Effector memory CD8-positive, alpha-beta T cell (primary cell): ENCODE data around the gene VOPP1.
A peak's percentile ranks its signal among the peaks of the same experiment; 100 is the strongest.

ENCODE experiments used
- ATAC-seq: fragments of 150-1000 bp; cut with Tn5 transposase; replicated peaks from 2 replicates; pipeline ENCODE4 v1.10.0; 2021; ENCODE audit warnings: mild to moderate bottlenecking, moderate library complexity
- DNase-seq, 3 experiments: peaks; one replicate each; pipeline ENCODE4 v3.0.0; 2021
- H3K27ac Mint-ChIP-seq, 2 donors: one replicate each; pipeline ENCODE4 v1.8.0; 2022; ENCODE audit warnings: mild to moderate bottlenecking in 2 of 2, mixed read lengths in 2 of 2, moderate library complexity in 2 of 2
- H3K27me3 Mint-ChIP-seq, 2 donors: one replicate each; pipeline ENCODE4 v1.8.0; 2022; ENCODE audit warnings: mixed read lengths in 2 of 2
- H3K36me3 Mint-ChIP-seq: one replicate; pipeline ENCODE4 v1.8.0; 2022; ENCODE audit warnings: mild to moderate bottlenecking, moderate library complexity, mixed read lengths; ENCODE audit not compliant: insufficient read depth
- H3K4me1 Mint-ChIP-seq, 2 donors: one replicate each; pipeline ENCODE4 v1.8.0; 2022; ENCODE audit warnings: low read depth in 2 of 2, mixed read lengths in 2 of 2
- H3K4me3 Mint-ChIP-seq, 2 donors: one replicate each; pipeline ENCODE4 v1.8.0; 2022; ENCODE audit warnings: mild to moderate bottlenecking in 2 of 2, mixed read lengths in 2 of 2, moderate library complexity in 2 of 2
- H3K9me3 Mint-ChIP-seq, 2 donors: one replicate each; pipeline ENCODE4 v1.8.0; 2022; ENCODE audit warnings: mixed read lengths in 2 of 2

VOPP1 gene

DNA sequence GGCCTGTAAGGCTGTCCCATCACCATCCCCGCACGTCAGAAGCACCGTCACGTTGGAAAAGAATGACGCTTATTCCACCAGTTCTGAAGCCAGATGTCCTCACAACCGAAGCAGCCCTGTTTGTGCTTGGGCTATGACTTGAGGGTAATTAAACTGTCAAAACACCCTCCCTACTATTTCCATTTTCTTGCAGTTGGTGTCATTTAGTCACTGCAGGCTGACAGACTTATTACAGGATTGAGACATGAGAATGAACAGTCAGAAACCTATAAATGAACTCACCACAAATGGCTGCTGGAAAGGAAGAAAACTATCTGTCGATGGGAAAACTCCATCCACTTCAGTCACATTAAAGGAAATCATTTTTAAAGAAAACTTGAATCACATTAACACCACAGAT is 85.3 kb downstream of the VOPP1 start:
- Mint-ChIP-seq H3K4me1 (peaks cover 36 to 59% of the 10 kb centered on the region in 2 donors), H3K27ac (peak overlapping the region in 1 of 2 donors; percentile 94), H3K27me3 (no peaks in the 10 kb centered on the region), H3K36me3 (peaks cover 45% of the 10 kb centered on the region), H3K9me3 (no peaks in the 10 kb centered on the region), H3K4me3 (no peak overlapping the region)
- ATAC-seq (no peak), DNase-seq (no peak)

DNA sequence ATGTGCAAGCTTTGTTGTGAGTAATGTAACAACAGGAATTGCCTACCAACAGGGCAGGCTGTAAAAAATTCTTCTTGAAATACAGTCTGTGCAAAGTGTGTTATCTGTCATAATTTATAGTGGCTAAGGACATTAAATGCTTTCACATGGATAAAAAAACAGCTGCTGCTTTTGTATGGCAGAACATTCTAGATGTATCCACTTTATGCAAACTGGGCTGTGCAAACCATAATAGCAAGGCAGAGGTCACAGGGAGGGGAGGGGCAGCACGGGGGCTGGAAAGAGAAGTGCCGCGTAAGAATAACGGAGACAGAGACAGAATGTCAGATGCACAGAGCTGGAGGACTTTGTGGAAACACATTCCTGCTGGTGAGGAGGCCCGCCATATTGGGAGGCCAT is 86.1 kb downstream of the VOPP1 start:
- DNase-seq (no peak), ATAC-seq (no peak)
- peaks cover 36 to 59% of the 10 kb centered on the region in 2 donors for H3K4me1 Mint-ChIP-seq
- no peak overlapping the region for H3K4me3 Mint-ChIP-seq
- H3K9me3 Mint-ChIP-seq, result no peaks in the 10 kb centered on the region
- peak overlapping the region in 1 of 2 donors; percentile 75 for H3K27ac Mint-ChIP-seq
- no peaks in the 10 kb centered on the region for H3K27me3 Mint-ChIP-seq
- peaks cover 40% of the 10 kb centered on the region for H3K36me3 Mint-ChIP-seq

DNA sequence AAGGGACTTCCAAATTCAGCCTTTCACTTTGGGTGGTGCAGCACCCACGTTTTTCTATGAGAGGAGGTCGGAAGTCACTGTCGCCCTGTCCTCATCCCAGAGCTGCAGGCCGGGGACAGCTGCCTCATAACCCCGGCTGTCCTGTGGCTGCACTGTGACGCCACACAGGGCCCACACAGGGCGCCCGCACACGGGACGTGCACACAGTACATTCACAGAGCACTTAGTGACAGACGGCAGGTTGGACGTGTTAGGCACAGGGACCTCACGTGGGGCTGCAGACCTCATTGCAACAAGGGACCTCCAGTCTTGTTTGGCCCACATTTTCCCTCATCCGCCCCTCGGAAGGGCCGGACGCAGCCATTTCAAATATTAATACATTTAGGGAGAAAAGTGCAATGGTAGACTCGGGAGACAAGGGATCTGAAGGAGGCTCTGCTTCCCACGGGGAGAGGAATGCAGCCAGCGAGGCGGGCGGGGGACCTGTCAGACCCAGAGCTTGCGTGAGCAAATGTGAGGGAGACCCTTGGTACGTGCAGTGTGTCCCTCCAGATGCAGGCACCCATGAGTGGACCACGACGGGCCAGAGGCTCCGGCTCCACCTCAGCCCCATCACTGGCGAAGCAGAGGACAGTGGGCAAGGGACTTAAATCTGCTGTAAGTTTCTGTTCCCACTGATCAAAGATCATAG is 86.7 kb downstream of the VOPP1 start:
- DNase-seq (no peak), ATAC-seq (no peak)
- peaks cover 34% of the 10 kb centered on the region for H3K36me3 Mint-ChIP-seq
- peaks cover 40 to 63% of the 10 kb centered on the region in 2 donors for H3K4me1 Mint-ChIP-seq
- H3K9me3 Mint-ChIP-seq, result no peaks in the 10 kb centered on the region
- peak overlapping the region; percentile 75 to 80 for H3K27ac Mint-ChIP-seq
- H3K27me3 Mint-ChIP-seq, result no peaks in the 10 kb centered on the region
- H3K4me3 Mint-ChIP-seq, result no peak overlapping the region

DNA sequence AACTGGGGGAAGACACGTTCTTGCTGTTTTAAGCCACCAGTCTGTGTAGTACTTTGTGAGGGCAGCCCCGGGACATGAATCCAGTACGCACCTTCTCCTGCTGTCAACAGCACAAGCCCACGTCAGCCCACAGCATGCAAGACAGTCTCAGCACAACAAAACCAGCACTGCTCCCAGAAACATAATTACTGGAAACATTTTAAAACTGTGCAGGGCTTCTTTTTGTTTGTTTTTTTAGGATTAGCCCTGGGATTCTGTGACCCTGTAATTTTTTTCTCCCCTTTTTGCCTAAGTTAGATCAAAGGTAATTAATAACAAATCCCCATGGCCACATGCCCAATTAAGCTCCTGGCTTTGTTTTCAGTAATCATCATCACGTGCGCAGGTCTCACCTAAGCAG is 87.5 kb downstream of the VOPP1 start:
- peak overlapping the region; percentile 75 to 80 for H3K27ac Mint-ChIP-seq
- H3K4me3 Mint-ChIP-seq, result no peak overlapping the region
- H3K4me1 Mint-ChIP-seq, result peaks cover 41 to 64% of the 10 kb centered on the region in 2 donors
- no peaks in the 10 kb centered on the region for H3K27me3 Mint-ChIP-seq
- H3K36me3 Mint-ChIP-seq, result peaks cover 33% of the 10 kb centered on the region
- no peaks in the 10 kb centered on the region for H3K9me3 Mint-ChIP-seq
- no peak for ATAC-seq
- no peak for DNase-seq

DNA sequence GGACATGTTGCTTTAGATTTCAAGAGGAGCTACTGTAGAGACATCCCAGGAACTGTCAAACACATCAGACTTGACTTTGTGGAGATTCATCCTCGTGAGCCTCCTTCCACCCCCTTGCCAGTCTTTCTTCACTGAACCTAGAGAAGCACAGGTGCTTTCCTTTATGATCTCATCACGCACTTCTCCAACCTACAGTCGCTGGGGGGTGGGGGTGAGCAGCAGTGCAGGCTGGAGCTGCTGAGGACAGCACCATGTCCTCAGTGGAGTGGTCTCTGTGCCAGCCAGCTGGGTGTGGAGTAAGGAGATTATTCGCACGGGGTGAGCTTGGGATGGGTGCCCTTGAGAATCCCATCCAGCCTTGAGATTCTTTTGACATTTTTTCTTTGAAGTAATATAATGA is 88.1 kb downstream of the VOPP1 start:
- no peaks in the 10 kb centered on the region for H3K9me3 Mint-ChIP-seq
- H3K27ac Mint-ChIP-seq, result peak overlapping the region; percentile 66 to 80
- H3K36me3 Mint-ChIP-seq, result peaks cover 27% of the 10 kb centered on the region
- no peak overlapping the region for H3K4me3 Mint-ChIP-seq
- DNase-seq (no peak), ATAC-seq (no peak)
- no peaks in the 10 kb centered on the region for H3K27me3 Mint-ChIP-seq
- H3K4me1 Mint-ChIP-seq, result peaks cover 36 to 58% of the 10 kb centered on the region in 2 donors

DNA sequence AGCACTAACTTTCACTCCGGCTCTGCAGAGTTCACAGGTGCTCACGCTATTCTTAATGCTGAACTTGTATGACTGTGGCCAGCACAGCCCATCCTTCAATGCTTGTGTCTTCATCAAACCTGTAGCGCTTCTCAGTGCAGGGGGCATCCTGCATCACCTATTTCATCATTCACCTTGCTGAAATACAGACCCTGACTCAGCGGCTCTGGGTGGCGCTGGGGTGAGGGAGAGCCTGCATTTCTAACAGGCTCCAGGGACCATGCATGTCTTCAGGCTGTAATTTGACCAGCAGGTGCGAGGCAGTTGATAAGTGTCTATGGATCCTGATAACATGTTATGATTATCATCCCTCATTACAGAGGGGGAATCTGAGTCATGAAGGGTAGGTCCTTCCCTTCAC is 89.3 kb downstream of the VOPP1 start:
- Mint-ChIP-seq H3K27me3 (no peaks in the 10 kb centered on the region), H3K27ac (peak overlapping the region; percentile 66 to 80), H3K4me1 (peaks cover 32 to 54% of the 10 kb centered on the region in 2 donors), H3K9me3 (no peaks in the 10 kb centered on the region), H3K4me3 (no peak overlapping the region), H3K36me3 (peaks cover 22% of the 10 kb centered on the region)
- ATAC-seq (no peak), DNase-seq (no peak)

DNA sequence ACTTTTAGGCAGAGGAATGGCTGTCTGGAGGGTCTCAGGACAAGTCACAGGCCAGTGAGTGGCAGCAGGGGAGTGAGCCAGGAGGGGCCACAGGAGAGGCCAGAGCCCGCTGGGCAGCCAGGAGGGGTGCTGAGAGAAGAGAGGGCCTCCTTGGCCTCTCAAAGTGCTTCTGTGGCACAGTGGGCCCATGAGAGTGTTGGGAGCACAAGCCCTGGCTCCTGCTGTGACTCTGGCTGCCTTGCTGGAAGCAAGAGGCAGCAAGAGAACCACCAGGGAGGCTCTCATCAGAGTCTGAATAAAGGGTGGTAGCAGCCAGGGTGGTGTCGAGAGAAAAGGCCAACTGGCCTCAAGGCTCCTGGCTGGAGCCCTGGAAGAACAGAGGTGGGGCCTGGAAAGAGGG is 91.1 kb downstream of the VOPP1 start:
- Mint-ChIP-seq H3K36me3 (peaks cover 16% of the 10 kb centered on the region), H3K9me3 (no peaks in the 10 kb centered on the region), H3K4me3 (no peak overlapping the region), H3K4me1 (peaks cover 40 to 62% of the 10 kb centered on the region in 2 donors), H3K27me3 (no peaks in the 10 kb centered on the region), H3K27ac (peak overlapping the region; percentile 41 to 66)
- ATAC-seq (no peak), DNase-seq (no peak)

DNA sequence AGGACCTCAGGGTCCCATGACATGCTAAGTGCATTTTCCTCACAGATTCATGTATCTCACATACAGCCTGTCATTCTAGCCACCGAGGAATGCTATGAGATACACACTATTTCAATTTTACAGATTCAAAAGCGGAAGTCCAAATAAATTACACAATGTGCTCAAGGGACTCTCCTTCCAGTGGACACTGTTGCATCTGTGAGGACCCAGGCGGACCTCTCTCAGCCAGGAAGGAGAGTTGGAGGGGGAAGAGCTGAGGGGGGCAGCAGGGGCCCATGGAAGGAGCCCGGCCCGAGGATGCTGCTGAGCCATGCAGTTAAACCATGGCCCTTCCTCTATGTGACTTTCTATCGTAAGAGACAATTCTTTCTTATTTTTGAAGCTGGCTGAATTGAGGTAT is 93.6 kb downstream of the VOPP1 start:
- H3K4me1 Mint-ChIP-seq, result peaks cover 52 to 65% of the 10 kb centered on the region in 2 donors
- ATAC-seq, result no peak

DNA sequence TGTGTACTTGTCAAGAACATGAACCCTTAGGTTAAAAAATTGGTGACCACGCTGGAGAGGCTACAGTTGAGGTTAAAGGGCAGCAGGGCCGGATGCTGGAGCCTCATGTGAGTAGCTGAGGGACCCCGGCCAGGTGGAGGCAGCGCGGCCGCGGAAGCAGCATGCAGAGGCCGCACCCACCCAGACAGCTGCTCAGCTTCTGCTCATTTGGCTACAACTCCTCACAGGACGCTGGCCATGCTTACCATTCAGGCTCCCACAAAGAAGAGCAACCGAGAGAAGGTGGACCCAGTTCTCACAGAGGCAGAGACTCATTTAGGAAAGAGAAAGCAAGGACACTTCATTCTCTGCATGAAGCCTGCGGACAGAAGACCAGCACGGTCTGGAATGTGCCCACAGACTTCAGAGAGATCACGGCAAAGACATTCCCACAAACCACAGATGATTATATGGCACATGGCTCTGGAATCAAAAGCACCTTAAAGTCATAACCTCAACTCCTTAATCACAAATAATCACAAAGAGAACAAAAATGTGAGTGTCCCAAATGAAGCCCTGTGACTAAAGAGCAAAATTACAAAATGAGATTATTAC is 94.4 kb downstream of the VOPP1 start:
- H3K4me3 Mint-ChIP-seq, result no peak overlapping the region
- H3K36me3 Mint-ChIP-seq, result peaks cover 10% of the 10 kb centered on the region
- H3K9me3 Mint-ChIP-seq, result no peaks in the 10 kb centered on the region
- no peak for ATAC-seq
- DNase-seq, result no peak
- H3K27ac Mint-ChIP-seq, result peak overlapping the region in 1 of 2 donors; percentile 87
- H3K27me3 Mint-ChIP-seq, result no peaks in the 10 kb centered on the region
- H3K4me1 Mint-ChIP-seq, result peaks cover 52 to 57% of the 10 kb centered on the region in 2 donors

More for the DNA sequence above, 93.6 kb downstream of the VOPP1 start:
- Mint-ChIP-seq H3K27me3 (no peaks in the 10 kb centered on the region), H3K9me3 (no peaks in the 10 kb centered on the region), H3K4me3 (no peak overlapping the region), H3K36me3 (peaks cover 10% of the 10 kb centered on the region), H3K27ac (no peak overlapping the region)
- no peak for DNase-seq

DNA sequence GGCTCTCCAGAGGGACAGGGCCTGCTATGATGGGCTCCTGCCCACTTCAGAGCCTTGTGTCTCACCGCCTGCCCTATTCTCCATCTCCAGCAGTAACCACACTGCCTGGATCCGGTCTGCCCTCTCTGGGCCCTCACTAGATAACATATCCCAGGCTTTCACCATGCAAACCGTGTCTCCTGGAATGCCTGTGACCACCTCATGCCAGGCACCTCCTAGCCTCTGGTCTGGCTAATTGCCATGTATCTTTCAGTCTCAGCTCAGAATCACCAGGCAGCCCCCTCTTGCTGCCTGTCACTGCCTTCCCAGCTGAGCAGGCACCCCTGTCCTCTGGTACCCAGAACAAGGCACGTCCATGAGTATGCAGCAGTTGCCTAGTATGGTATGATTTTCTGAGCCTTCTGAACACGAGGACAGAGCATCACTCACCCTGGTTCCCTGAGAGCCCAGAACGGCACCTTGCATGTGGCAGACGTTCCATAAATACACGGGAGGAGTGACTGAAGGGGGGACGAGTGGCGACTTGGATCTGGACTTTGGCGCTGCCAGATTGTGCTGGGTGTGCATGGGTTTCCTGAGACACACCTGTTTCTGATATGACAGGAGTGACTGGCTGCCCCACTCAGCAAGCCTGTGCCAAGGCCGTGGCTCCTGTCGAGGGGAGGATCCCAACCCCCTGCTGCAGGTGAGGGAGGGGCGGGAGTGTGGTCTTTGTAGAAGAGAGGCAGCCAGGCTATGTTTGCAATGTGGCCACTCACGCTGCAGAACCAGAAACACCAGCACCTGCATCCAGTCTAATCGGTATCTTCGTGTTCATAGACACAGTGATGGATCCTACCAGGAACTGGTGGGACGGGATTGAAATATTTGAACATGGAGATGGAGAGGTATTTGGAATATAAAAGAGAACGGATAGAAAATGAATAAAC is 95.2 kb downstream of the VOPP1 start:
- Mint-ChIP-seq H3K27ac (peak overlapping the region; percentile 87 to 95), H3K27me3 (no peaks in the 10 kb centered on the region), H3K4me3 (peak overlapping the region; percentile 22 to 64), H3K36me3 (peaks cover 3% of the 10 kb centered on the region), H3K4me1 (peaks cover 52 to 57% of the 10 kb centered on the region in 2 donors), H3K9me3 (no peaks in the 10 kb centered on the region)
- DNase-seq, result no peak
- no peak for ATAC-seq

DNA sequence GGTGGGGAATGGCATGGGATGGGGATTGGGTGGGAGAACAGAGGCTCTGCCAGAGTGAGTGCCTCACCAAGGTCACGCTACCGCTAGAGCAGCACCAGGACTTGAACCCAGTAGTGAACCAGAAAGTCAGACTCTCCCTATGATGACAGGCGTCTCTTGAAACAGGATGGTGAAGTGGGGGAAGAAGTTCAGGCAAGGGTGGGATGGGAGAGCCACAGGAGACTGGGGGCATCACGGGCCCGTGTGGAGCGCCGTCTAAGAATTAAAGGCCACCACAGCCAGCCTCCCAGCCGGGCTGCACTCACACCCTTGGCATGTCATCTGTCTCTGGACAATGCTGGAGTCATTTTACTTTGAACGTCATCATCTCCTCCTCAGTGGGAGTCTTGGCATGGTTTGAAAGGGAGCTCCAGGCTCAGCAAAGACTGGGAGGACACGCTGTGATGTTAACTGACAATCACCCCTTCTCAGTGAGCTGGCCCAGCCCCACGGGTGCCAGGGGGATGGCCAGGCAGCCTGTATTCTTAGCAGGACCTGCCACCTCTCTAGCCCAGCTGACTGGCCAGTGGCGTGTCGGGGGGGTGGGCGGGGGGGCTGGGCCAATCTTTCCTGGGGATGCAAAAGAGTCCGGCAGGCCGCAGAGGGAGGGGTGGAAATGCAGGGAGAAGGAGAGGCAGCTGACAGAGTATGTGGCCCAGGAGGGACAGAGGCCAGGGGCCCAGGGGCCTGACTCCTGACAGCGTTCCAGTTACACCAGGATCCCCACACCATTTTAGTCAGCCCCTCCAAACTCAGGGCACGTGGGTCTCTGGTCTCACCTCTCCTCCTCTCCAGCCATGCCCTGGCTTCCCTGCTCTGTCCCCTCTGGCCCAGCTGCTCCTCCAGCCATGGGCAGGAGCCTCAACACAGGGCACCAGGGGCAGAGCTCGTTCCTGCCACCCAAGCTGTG is 96.2 kb downstream of the VOPP1 start:
- peaks cover 55 to 61% of the 10 kb centered on the region in 2 donors for H3K4me1 Mint-ChIP-seq
- ATAC-seq (no peak), DNase-seq (no peak)
- peak overlapping the region; percentile 87 to 95 for H3K27ac Mint-ChIP-seq
- peaks cover 2% of the 10 kb centered on the region for H3K36me3 Mint-ChIP-seq
- no peaks in the 10 kb centered on the region for H3K27me3 Mint-ChIP-seq
- H3K4me3 Mint-ChIP-seq, result peak overlapping the region; percentile 70 to 73
- H3K9me3 Mint-ChIP-seq, result no peaks in the 10 kb centered on the region

DNA sequence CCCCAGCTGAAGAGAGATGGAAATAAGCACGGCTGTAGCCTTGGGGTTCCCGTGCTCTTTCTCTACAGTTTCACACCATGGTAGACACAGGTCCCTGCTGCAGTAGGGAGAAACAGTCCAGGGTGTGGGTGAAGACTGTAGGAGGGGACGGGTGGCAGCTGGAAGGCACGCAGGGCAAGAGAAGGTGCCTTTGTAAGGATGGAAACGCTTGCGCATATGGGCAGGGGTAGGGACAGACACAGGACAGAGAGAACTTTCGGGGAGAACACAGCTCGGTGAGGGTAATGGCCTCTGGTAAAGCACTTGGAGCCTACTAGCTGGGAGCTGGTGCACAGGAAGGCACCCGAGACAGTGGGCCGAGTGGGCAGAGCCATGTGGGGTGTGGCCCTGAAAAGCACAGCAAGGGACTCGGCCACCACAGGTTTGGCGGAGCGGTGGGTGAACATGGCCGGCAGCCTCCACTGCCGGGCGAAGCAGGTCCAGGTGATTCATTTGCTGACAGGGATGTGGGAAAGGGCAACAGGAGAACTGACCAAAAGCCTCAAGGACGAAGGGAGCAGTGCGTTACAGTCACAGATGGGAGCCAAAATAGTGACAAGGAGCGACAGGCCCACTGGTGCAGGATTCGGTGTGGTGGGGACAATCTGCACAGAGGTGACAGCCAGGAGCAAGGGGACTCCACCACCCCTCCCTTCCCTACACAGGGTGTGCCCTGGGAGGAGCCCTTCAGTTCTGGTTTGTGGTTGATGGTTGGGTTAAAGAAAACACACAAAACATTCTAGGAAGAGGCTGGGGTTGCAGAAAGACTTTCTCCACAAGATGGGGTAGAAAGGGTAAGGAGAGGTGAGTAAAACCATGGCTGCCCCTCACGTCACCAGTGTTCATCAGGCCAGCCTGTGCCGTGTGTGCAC is 97.1 kb downstream of the VOPP1 start:
- Mint-ChIP-seq H3K36me3 (peaks cover 2% of the 10 kb centered on the region), H3K4me1 (peaks cover 55 to 57% of the 10 kb centered on the region in 2 donors), H3K27me3 (no peaks in the 10 kb centered on the region), H3K9me3 (no peaks in the 10 kb centered on the region), H3K27ac (peak overlapping the region; percentile 87 to 95), H3K4me3 (peak overlapping the region; percentile 70 to 73)
- peak; percentile 82 for ATAC-seq
- no peak for DNase-seq
